H9 (cell line): ENCODE data around the gene CLDN20. TPM values are rescaled to one million over a fixed set of nuclear protein-coding genes. Genes with fewer than 3 reads are reported as not detected.
A peak's percentile ranks its signal among the peaks of the same experiment; 100 is the strongest.

Experiments used
- DNase-seq: peaks from one replicate; pipeline ENCODE4 v3.0.0-alpha.2; 2017
- H2AFZ ChIP-seq: one replicate; pipeline ENCODE4 v1.6.1; 2013; ENCODE audit warnings: mild to moderate bottlenecking, low read length, control low read depth, moderate library complexity
- H2AK5ac ChIP-seq: 2 replicates; pipeline ENCODE4 v1.6.1; 2013; ENCODE audit warnings: low read length, control low read depth, mixed read lengths; ENCODE audit not compliant: insufficient read length
- H2BK120ac ChIP-seq: one replicate; pipeline ENCODE4 v1.6.1; 2013; ENCODE audit warnings: low read depth, mild to moderate bottlenecking, low read length, control low read depth, inconsistent platforms; ENCODE audit not compliant: poor library complexity, severe bottlenecking
- H2BK12ac ChIP-seq: 2 replicates; pipeline ENCODE4 v1.6.1; 2013; ENCODE audit warnings: low read length, control low read depth, mixed read lengths, low read depth; ENCODE audit not compliant: insufficient read length
- H2BK15ac ChIP-seq: 2 replicates; pipeline ENCODE4 v1.6.1; 2013; ENCODE audit warnings: low read depth, low read length, control low read depth
- H2BK20ac ChIP-seq: one replicate; pipeline ENCODE4 v1.6.1; 2013; ENCODE audit warnings: low read depth, mild to moderate bottlenecking, low read length, control low read depth, inconsistent platforms; ENCODE audit not compliant: poor library complexity, severe bottlenecking
- H2BK5ac ChIP-seq: 2 replicates; pipeline ENCODE4 v1.6.1; 2013; ENCODE audit warnings: low read length, control low read depth, mixed read lengths; ENCODE audit not compliant: insufficient read length
- H3K14ac ChIP-seq: 2 replicates; pipeline ENCODE4 v1.6.1; 2013; ENCODE audit warnings: low read length, control low read depth; ENCODE audit not compliant: insufficient read depth
- H3K18ac ChIP-seq: 2 replicates; pipeline ENCODE4 v1.6.1; 2013; ENCODE audit warnings: low read depth, mild to moderate bottlenecking, mixed read lengths, low read length, control low read depth; ENCODE audit not compliant: insufficient read length
- H3K23ac ChIP-seq: 2 replicates; pipeline ENCODE4 v1.6.1; 2013; ENCODE audit warnings: low read length, control low read depth, mixed read lengths, low read depth; ENCODE audit not compliant: insufficient read length
- H3K23me2 ChIP-seq: 2 replicates; pipeline ENCODE4 v1.6.1; 2013; ENCODE audit warnings: low read depth, mild to moderate bottlenecking, mixed read lengths, low read length, control low read depth; ENCODE audit not compliant: insufficient read length, poor library complexity, severe bottlenecking
- H3K27ac ChIP-seq: 2 replicates; pipeline ENCODE4 v1.5.1; 2013; ENCODE audit warnings: low read length, control low read depth, mixed read lengths, low read depth; ENCODE audit not compliant: insufficient read length
- H3K27me3 ChIP-seq: 2 replicates; pipeline ENCODE4 v1.6.1; 2013; ENCODE audit warnings: low read length, control low read depth, inconsistent platforms; ENCODE audit not compliant: insufficient read depth
- H3K4ac ChIP-seq: 2 replicates; pipeline ENCODE4 v1.6.1; 2013; ENCODE audit warnings: low read depth, mild to moderate bottlenecking, control low read depth, inconsistent platforms, low read length, moderate library complexity
- H3K4me1 ChIP-seq: 2 replicates; pipeline ENCODE4 v1.6.1; 2013; ENCODE audit warnings: low read length, control low read depth, inconsistent platforms; ENCODE audit not compliant: insufficient read depth
- H3K4me2 ChIP-seq: 2 replicates; pipeline ENCODE4 v1.6.1; 2013; ENCODE audit warnings: low read length, control low read depth, mixed read lengths; ENCODE audit not compliant: insufficient read length, insufficient read depth
- H3K56ac ChIP-seq: 2 replicates; pipeline ENCODE4 v1.6.1; 2013; ENCODE audit warnings: low read depth, mild to moderate bottlenecking, mixed read lengths, low read length, control low read depth; ENCODE audit not compliant: insufficient read length
- H3K79me1 ChIP-seq: 2 replicates; pipeline ENCODE4 v1.6.1; 2013; ENCODE audit warnings: low read depth, mild to moderate bottlenecking, moderate library complexity, low read length, control low read depth, inconsistent platforms; ENCODE audit not compliant: insufficient read depth, poor library complexity, severe bottlenecking
- H3K79me2 ChIP-seq: 2 replicates; pipeline ENCODE4 v1.6.1; 2013; ENCODE audit warnings: low read length, control low read depth, inconsistent platforms; ENCODE audit not compliant: insufficient read depth
- H3K9ac ChIP-seq: 2 replicates; pipeline ENCODE4 v1.6.1; 2013; ENCODE audit warnings: low read length, control low read depth, mixed read lengths; ENCODE audit not compliant: insufficient read length; ENCODE audit errors: extremely low read depth
- H3K9me3 ChIP-seq: one replicate; pipeline ENCODE4 v1.6.1; 2013; ENCODE audit warnings: low read depth, low read length, inconsistent platforms; ENCODE audit not compliant: control insufficient read depth
- H3T11ph ChIP-seq: one replicate; pipeline ENCODE4 v1.6.1; 2013; ENCODE audit warnings: mild to moderate bottlenecking, low read length, control low read depth, inconsistent platforms
- H4K20me1 ChIP-seq: one replicate; pipeline ENCODE4 v1.6.1; 2013; ENCODE audit not compliant: control insufficient read depth, insufficient read length, insufficient read depth
- H4K5ac ChIP-seq: 2 replicates; pipeline ENCODE4 v1.6.1; 2013; ENCODE audit warnings: low read depth, mild to moderate bottlenecking, mixed read lengths, low read length, control low read depth; ENCODE audit not compliant: insufficient read length
- H4K8ac ChIP-seq: replicated peaks from 2 replicates; pipeline ENCODE4 v1.6.1; 2013; ENCODE audit warnings: low read length, control low read depth, mixed read lengths, low read depth; ENCODE audit not compliant: insufficient read length
- H4K91ac ChIP-seq: 2 replicates; pipeline ENCODE4 v1.6.1; 2013; ENCODE audit warnings: low read depth, mild to moderate bottlenecking, moderate library complexity, mixed read lengths, low read length, control low read depth; ENCODE audit not compliant: insufficient read length
- H3K27ac Mint-ChIP-seq, 3 experiments: 2 replicates in 2 of 3; 3 replicates in 1 of 3; pipeline ENCODE4 v1.8.0; 2020 to 2021; ENCODE audit warnings: mixed read lengths in 3 of 3, mild to moderate bottlenecking in 1 of 3, moderate library complexity in 1 of 3
- H3K27me3 Mint-ChIP-seq: 2 replicates; pipeline ENCODE4 v1.8.0; 2021; ENCODE audit warnings: low read depth, mild to moderate bottlenecking, moderate library complexity, mixed read lengths
- H3K36me3 Mint-ChIP-seq, 3 experiments: 2 replicates in 2 of 3; 3 replicates in 1 of 3; pipeline ENCODE4 v1.8.0; 2020 to 2021; ENCODE audit warnings: low read depth in 3 of 3, mixed read lengths in 3 of 3; ENCODE audit not compliant: insufficient read depth in 1 of 3
- H3K4me1 Mint-ChIP-seq, 2 experiments: 2 replicates each; pipeline ENCODE4 v1.8.0; 2020; ENCODE audit warnings: mixed read lengths in 2 of 2
- H3K4me3 Mint-ChIP-seq, 2 experiments: 2 replicates in 1 of 2; 3 replicates in 1 of 2; pipeline ENCODE4 v1.8.0; 2020 to 2021; ENCODE audit warnings: mild to moderate bottlenecking in 2 of 2, mixed read lengths in 2 of 2, moderate library complexity in 1 of 2
- H3K9me3 Mint-ChIP-seq, 2 experiments: 2 replicates in 1 of 2; 3 replicates in 1 of 2; pipeline ENCODE4 v1.8.0; 2020; ENCODE audit warnings: mild to moderate bottlenecking in 2 of 2, mixed read lengths in 2 of 2, moderate library complexity in 1 of 2
- CTCF ChIP-seq: fragments of 200-600 bp; sonication (generic); conservative IDR thresholded peaks from 3 replicates; pipeline ENCODE4 v1.8.0; 2021; ENCODE audit warnings: antibody characterized with exemption, mild to moderate bottlenecking
- WGBS: extraction: QIAGEN DNeasy Blood & Tissue Kit; methylation state at CpG from one replicate; pipeline ENCODE4 v1.1.7; 2013; ENCODE audit warnings: missing lambda C conversion rate, low lambda C conversion rate, mixed read lengths; ENCODE audit not compliant: insufficient read length; ENCODE audit errors: extremely low coverage; 5-methylcytosine and 5-hydroxymethylcytosine counted together
- total RNA-seq: library from RNA; stranded (reverse); gene quantifications from 2 replicates; pipeline ENCODE4 v1.2.1, GENCODE V29; 2021

CLDN20 gene
- total RNA-seq, 1 experiment from 2014 or later, result not detected

GRCh38 chr6:155247618-155248007, 16.2 kb upstream of the CLDN20 start:
- H3K27me3 ChIP-seq, result no peaks in the 10 kb centered on the region
- H2BK20ac ChIP-seq, result no peak overlapping the region
- no peak overlapping the region for H3K27ac ChIP-seq
- H3K14ac ChIP-seq, result no peak overlapping the region
- H3K23me2 ChIP-seq, result no peaks in the 10 kb centered on the region
- Mint-ChIP-seq H3K27ac (peak overlapping the region; percentile 40 to 75 (median 70); a peak in 3 of 7 replicates), H3K36me3 (peaks cover 6 to 55% (median 47%) of the 10 kb centered on the region in 3 experiments; a peak in 6 of 7 replicates), H3K4me1 (peaks cover 7 to 10% of the 10 kb centered on the region in 2 experiments), H3K4me3 (no peak overlapping the region), H3K9me3 (no peaks in the 10 kb centered on the region), H3K27me3 (no peaks in the 10 kb centered on the region)
- no peak overlapping the region for H3K23ac ChIP-seq
- no peaks in the 10 kb centered on the region for H4K20me1 ChIP-seq
- no peak overlapping the region for H3K56ac ChIP-seq
- no peak overlapping the region for H3K4ac ChIP-seq
- H3K18ac ChIP-seq, result no peak overlapping the region
- H3K79me2 ChIP-seq, result no peaks in the 10 kb centered on the region
- H2BK15ac ChIP-seq, result no peak overlapping the region
- H2BK12ac ChIP-seq, result no peak overlapping the region
- H2BK5ac ChIP-seq, result no peak overlapping the region
- H4K91ac ChIP-seq, result no peak overlapping the region
- H4K5ac ChIP-seq, result no peak overlapping the region
- TF ChIP-seq CTCF, result no peak
- H3K9me3 ChIP-seq, result no peaks in the 10 kb centered on the region
- no peak overlapping the region for H3T11ph ChIP-seq
- H2BK120ac ChIP-seq, result no peak overlapping the region
- H3K9ac ChIP-seq, result no peak overlapping the region
- no peak for DNase-seq
- WGBS, result no CpG with 5 or more reads among the region's 5 CpGs
- H3K4me1 ChIP-seq, result no peaks in the 10 kb centered on the region
- no peak overlapping the region for H4K8ac ChIP-seq
- H2AFZ ChIP-seq, result no peak overlapping the region
- H3K4me2 ChIP-seq, result no peak overlapping the region
- H2AK5ac ChIP-seq, result no peak overlapping the region
- H3K79me1 ChIP-seq, result no peaks in the 10 kb centered on the region
